ENCODE results near the gene LGR4.

GRCh38 chr11:27375370-27375769, 97.2 kb downstream of the LGR4 start:
- TF ChIP-seq EZH2phosphoT487 (IDR thresholded peaks at IDR 0.05; ENCODE audit: insufficient read depth, low read depth) (no peak), EZH2 (IDR thresholded peaks at IDR 0.05; ENCODE audit: insufficient read depth, poor library complexity, severe bottlenecking) (no peak)
